ENCODE data around the gene GYG2.

DNA sequence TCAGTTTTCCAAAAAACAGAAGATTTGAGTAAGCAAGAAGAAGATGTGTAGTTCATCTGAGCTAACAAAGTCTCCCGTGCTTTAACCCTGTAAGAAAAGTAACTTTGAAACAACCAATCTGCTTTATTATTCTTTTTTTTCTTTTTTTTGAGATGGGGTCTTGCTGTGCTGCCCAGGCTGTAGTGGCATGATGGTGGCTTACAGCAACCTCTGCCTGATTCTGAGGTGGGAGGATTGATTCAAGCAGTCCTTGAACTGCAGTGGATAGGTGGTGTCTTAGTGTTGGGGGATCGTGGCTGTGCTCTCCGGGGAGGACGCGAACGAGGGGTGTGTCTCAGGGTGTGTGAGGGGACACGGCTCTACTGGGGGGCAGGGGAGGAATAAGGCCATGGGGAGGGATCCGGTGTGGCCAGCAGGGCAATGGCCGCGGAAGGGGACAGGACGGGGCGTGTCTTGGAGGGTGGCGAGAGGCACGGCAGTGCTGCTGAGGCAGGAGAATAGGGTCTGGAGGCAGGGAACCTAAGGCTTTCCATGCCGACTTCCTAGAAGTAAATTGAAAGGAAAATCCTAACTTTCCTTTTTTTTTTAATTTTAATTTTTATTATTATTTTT is 98.0 kb downstream of the GYG2 start:
- TF ChIP-seq MYC (IDR thresholded peaks at IDR 0.05; ENCODE audit: low read depth, low read length): no peak
- no peak for TF ChIP-seq CTCF (IDR thresholded peaks at IDR 0.05; ENCODE audit: low read depth, low read length)
- TF ChIP-seq POLR2A (IDR thresholded peaks at IDR 0.05; ENCODE audit: extremely low read depth, insufficient read length): no peak
